C4-2B (cell line): ENCODE results near the gene JADE3.
A peak's percentile ranks its signal among the peaks of the same experiment; 100 is the strongest.
"Not testable (repeated sequence)": the region's sequence is repeated elsewhere in the genome, so short reads cannot be mapped to it uniquely, and the experiment has no call there.

Experiments used
- H3K27ac ChIP-seq: fragments of 450-650 bp; 2 replicates; pipeline ENCODE4 v1.5.1; 2017
- ZFX ChIP-seq: fragments of 450-650 bp; IDR thresholded peaks from 2 replicates; pipeline ENCODE4 v1.6.1; 2017
- TF ChIP-seq, protein P1 (sequence below): fragments of 450-650 bp; conservative IDR thresholded peaks from 2 replicates; pipeline ENCODE4 v1.5.1; 2017; ENCODE audit warnings: mild to moderate bottlenecking

Gene JADE3

DNA sequence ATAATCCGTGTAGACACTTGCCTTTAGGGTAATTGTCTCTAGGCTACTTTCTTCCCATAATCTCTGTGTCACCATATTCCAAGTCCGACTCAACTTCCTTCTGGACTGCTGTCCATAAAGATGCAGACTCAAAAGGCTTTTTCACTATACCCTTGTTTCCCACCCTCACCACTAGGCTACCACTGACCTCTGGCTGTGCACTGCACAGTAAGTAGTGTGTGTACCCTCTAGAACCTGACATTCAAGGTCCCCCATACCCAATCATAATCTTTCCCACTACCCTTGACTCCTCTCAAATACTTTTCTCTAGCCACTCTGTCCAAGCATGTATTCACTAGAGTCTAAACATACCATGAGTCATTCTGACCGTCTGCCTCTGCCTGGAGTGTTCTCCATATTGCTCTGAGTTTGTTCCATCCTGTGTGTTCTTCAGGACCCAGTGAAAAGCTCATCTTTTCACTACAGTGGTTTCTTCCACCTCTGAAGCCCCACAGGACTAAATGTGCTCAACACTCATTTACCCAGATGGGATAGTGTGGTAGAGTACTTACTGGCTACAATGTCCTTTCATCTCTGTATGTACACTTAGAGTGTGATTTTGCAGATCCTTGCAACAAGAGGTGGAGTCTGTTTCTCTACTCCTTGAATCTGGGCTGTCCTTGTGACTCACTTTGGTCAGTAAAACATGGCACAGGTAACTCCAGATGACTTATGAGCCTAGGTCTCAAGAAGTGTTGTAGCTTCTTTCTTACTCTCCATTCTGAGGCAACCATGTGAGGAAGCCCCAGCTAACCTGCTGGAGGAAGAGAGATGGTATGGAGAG, 17.4 kb downstream of the JADE3 start:
- no peak overlapping the region for H3K27ac ChIP-seq

DNA sequence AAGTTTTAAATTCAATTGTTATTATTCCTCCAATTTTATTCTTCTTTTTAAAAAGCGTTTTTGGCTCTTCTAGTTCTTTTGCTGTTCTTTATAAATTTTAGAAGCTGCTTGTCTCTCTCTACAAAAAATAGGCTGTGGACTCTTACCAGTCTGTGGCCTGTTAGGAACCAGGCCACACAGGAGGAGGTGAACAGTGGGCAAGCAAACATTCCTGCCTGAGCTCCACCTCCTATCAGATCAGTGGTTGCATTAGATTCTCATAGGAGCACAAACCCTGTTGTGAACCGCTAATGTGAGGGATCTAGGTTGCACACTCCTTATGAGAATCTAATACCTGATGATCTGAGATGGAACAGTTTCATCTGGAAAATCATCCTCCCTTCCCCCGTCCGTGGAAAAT, 23.1 kb downstream of the JADE3 start:
- TF ChIP-seq ZFX, result no peak
- TF ChIP-seq, protein P1, sequence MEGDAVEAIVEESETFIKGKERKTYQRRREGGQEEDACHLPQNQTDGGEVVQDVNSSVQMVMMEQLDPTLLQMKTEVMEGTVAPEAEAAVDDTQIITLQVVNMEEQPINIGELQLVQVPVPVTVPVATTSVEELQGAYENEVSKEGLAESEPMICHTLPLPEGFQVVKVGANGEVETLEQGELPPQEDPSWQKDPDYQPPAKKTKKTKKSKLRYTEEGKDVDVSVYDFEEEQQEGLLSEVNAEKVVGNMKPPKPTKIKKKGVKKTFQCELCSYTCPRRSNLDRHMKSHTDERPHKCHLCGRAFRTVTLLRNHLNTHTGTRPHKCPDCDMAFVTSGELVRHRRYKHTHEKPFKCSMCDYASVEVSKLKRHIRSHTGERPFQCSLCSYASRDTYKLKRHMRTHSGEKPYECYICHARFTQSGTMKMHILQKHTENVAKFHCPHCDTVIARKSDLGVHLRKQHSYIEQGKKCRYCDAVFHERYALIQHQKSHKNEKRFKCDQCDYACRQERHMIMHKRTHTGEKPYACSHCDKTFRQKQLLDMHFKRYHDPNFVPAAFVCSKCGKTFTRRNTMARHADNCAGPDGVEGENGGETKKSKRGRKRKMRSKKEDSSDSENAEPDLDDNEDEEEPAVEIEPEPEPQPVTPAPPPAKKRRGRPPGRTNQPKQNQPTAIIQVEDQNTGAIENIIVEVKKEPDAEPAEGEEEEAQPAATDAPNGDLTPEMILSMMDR, result no peak
- H3K27ac ChIP-seq, result no peak overlapping the region

More for the DNA sequence above, 17.4 kb downstream of the JADE3 start:
- TF ChIP-seq, protein P1, result no peak
- no peak for TF ChIP-seq ZFX

DNA sequence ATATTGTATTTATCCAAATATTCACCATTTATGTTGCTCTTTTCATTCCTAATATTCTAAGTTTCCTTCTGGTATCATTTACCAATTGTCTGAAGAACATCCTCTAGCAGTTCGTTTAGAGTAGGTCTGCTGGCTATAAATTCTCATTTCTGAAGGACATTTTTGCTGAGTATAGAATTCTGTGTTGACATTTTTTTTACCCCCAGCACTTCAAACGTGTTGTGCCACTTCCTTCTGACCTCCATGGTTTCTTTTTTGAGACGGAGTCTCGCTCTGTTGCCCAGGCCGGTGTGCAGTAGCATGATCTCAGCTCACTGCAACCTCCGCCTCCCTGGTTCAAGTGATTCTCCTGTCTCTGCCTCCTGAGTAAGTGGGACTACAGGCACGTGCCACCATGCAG, 26.4 kb downstream of the JADE3 start:
- TF ChIP-seq, protein P1, result no peak
- H3K27ac ChIP-seq, result no peak overlapping the region

DNA sequence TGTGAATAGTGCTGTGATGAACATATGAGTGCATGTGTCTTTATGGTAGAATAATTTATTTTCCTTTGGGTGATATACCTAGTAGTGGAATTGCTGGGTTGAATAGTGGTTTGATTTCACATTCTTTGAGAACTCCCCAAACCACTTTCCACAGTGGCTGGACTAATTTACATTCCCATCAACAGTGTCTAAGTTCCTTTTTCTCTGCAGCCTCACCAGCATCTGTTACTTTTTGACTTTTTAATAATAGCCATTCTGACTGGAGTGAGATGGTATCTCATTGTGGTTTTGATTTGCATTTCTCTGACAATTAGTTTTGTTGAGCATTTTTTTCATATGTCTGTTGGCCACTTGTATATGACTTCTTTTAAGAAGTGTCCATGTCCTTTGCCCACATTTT, 29.1 kb downstream of the JADE3 start:
- H3K27ac ChIP-seq, result no peak overlapping the region
- TF ChIP-seq, protein P1, result no peak
- TF ChIP-seq ZFX, result no peak

DNA sequence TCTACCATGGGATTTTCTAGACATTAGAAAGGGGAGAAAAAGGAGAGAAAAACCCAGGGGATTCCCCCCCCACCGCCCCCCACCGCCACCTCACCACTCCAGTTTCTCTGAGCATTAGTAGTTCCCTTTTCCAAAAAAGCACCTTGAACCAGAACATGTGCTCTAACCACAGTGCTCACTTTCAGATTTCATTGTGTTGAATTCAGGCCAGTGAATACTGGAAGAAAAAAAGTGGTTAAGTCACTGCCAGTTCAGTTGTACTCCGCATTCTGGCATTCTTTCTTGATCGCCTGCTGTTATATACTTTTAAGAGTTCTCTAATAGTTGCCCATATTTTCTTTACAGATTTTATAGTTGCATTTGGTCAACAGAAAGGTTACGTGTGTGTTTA, 40.9 kb downstream of the JADE3 start:
- peak overlapping the region; percentile 73 for H3K27ac ChIP-seq
- TF ChIP-seq ZFX, result no peak
- TF ChIP-seq, protein P1, result no peak

DNA sequence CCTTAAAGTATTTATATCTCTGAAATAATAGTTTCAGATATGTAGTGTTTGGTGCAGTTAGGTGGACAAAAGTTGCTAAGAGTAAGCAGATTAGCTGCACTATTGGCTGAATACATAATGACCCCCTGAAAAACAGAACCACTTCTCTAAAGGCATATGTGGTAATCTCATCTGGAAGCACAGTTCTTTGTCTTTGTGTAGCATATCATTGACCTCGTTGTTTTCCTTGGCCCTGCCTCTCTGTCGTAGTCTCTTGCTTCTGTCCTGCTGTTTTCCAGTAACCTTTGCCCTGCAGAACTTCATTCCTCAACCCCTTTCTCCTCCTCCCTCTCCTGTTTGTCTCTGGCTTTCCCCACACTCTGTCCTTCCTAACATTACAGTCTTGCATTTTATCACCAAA, 41.4 kb downstream of the JADE3 start:
- TF ChIP-seq, protein P1, result no peak
- TF ChIP-seq ZFX, result no peak
- peak overlapping the region; percentile 53; the same call in 1 of the 2 replicates for H3K27ac ChIP-seq

DNA sequence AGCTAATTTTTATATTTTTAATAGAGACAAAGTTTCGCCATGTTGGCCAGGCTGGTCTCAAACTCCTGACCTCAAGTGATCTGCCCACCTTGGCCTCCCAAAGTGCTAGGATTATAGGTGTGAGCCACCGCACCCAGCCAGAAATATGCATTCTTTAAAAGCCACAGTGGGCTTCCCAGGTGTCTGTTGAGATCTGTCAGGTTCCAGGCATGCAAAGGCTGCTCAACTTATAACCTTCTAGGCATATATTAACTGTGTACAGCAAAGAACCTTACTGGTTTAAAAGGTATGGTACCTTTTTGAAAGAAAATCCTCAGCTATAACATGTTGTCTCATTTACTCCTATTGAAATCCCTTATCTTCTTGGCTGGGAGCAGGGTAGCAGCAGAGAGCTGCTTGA, 42.5 kb downstream of the JADE3 start:
- no peak overlapping the region; the same call in 1 of the 2 replicates for H3K27ac ChIP-seq
- TF ChIP-seq ZFX, result no peak
- TF ChIP-seq, protein P1, result no peak

DNA sequence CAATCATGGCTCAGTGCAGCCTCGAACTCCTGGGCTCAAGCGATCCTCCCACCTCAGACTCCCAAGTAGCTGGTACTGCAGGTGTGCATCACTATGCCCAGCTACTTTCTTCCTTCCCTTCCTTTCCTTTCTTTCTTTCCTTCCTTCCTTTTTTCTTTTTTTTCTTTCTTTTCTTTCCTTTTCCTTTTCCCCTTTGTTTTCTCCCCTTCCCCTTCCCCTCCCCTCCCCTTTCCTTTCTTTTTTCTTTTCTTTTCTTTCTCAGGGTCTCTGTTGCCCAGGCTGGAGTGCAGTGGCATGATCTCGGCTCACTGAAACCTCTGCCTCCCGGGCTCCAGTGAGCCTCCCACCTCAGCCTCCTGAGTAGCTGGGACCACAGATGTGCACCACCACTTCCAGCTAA, 44.4 kb downstream of the JADE3 start:
- not testable (repeated sequence) for H3K27ac ChIP-seq
